Stomach (tissue), 9 donors: ENCODE measurements around the gene TEX51. TPM values are rescaled to one million over a fixed set of nuclear protein-coding genes. Genes with fewer than 3 reads are reported as not detected.

ENCODE experiments used
- DNase-seq, 2 donors: peaks; one replicate each; pipeline versions ENCODE4 v3.0.0 to v3.0.0-alpha.2; 2013 to 2019
- H3K27ac ChIP-seq, 5 donors: fragments of 200-600 bp in 4 of 5; sonication (generic) in 4 of 5; one replicate each; pipeline ENCODE4 v1.5.1; 2013 to 2019; ENCODE audit warnings: mild to moderate bottlenecking in 1 of 5, moderate library complexity in 1 of 5
- H3K27me3 ChIP-seq, 3 donors: fragments of 200-600 bp; sonication (generic); one replicate each; pipeline ENCODE4 v1.5.1; 2017 to 2019; ENCODE audit warnings: mixed run types in 1 of 3
- H3K36me3 ChIP-seq, 4 donors: fragments of 200-600 bp; sonication (generic); 1 replicate in 3 of 4; 2 replicates in 1 of 4; pipeline ENCODE4 v1.5.1; 2016 to 2019
- H3K4me1 ChIP-seq, 4 donors: fragments of 200-600 bp; sonication (generic); one replicate each; pipeline ENCODE4 v1.5.1; 2016 to 2019
- H3K4me3 ChIP-seq, 4 donors: fragments of 200-600 bp; sonication (generic) in 3 of 4; one replicate each; pipeline ENCODE4 v1.5.1; 2016 to 2019; ENCODE audit warnings: mild to moderate bottlenecking in 1 of 4
- H3K9me3 ChIP-seq, 4 donors: fragments of 200-600 bp; sonication (generic); one replicate each; pipeline ENCODE4 v1.5.1; 2016 to 2019
- EP300 ChIP-seq: sonication (generic); formaldehyde crosslinking; IDR thresholded peaks from one replicate; pipeline ENCODE4 v1.6.1; 2017; ENCODE audit warnings: antibody characterized with exemption
- POLR2A ChIP-seq, 4 donors: fragments of 450-650 bp; IDR thresholded peaks; one replicate each; pipeline ENCODE4 v1.6.1; 2016; ENCODE audit warnings: antibody characterized with exemption in 4 of 4, control low read depth in 2 of 4, mild to moderate bottlenecking in 1 of 4, moderate library complexity in 1 of 4
- POLR2AphosphoS5 ChIP-seq, 3 donors: sonication (generic); formaldehyde crosslinking; IDR thresholded peaks; one replicate each; pipeline ENCODE4 v1.6.1; 2016; ENCODE audit warnings: antibody characterized with exemption in 3 of 3
- WGBS, 5 donors: extraction: QIAGEN DNeasy Blood & Tissue Kit in 3 of 5; methylation state at CpG; one replicate each; pipeline versions ENCODE4 v1.1.5 to v1.1.7; 2013 to 2018; 5-methylcytosine and 5-hydroxymethylcytosine counted together
- intact Hi-C: fragments of 100-400 bp; cut with DNase I; formaldehyde crosslinking; loops from one replicate; pipeline ENCODE4 v1.15.1; 2023; ENCODE audit warnings: low total_unique reads
- polyA plus RNA-seq, 3 donors: library from polyadenylated mRNA; stranded (reverse); fragments of 200-250 nt; gene quantifications; one replicate each; pipeline ENCODE4 v1.2.3, GENCODE V29; 2013
- total RNA-seq, 5 donors: library from RNA; depleted of rRNA; stranded (reverse); fragments of >200 nt; gene quantifications; one replicate each; pipeline versions ENCODE4 v1.1.0 to v1.2.3, GENCODE V29; 2014 to 2016
- TF ChIP-seq, protein P1 (sequence below), 7 experiments: fragments of 450-650 bp in 4 of 7; fragments of 200-600 bp in 3 of 7; sonication (generic) in 3 of 7; IDR thresholded peaks; one replicate each; pipeline ENCODE4 v1.5.1; 2016 to 2019; ENCODE audit warnings: antibody characterized with exemption in 7 of 7, control low read depth in 2 of 7, mild to moderate bottlenecking in 1 of 7
- donor health status: healthy with polysubstance abuse.
- donor health status: Bipolar disorder and iron deficiency.
- donor health status: healthy.

The TEX51 gene
- total and polyA plus RNA-seq, 8 donors: not detected

- 83 to 90% (median 90%) methylated on average over 14 of the region's 14 CpGs for WGBS, 5 donors
- Histone ChIP-seq H3K9me3 (no peaks in the 10 kb centered on the region), H3K27me3 (no peaks in the 10 kb centered on the region), H3K4me1 (no peaks in the 10 kb centered on the region), H3K36me3 (no peaks in the 10 kb centered on the region), H3K4me3 (no peak overlapping the region), H3K27ac (no peak overlapping the region)
- TF ChIP-seq, protein P1, sequence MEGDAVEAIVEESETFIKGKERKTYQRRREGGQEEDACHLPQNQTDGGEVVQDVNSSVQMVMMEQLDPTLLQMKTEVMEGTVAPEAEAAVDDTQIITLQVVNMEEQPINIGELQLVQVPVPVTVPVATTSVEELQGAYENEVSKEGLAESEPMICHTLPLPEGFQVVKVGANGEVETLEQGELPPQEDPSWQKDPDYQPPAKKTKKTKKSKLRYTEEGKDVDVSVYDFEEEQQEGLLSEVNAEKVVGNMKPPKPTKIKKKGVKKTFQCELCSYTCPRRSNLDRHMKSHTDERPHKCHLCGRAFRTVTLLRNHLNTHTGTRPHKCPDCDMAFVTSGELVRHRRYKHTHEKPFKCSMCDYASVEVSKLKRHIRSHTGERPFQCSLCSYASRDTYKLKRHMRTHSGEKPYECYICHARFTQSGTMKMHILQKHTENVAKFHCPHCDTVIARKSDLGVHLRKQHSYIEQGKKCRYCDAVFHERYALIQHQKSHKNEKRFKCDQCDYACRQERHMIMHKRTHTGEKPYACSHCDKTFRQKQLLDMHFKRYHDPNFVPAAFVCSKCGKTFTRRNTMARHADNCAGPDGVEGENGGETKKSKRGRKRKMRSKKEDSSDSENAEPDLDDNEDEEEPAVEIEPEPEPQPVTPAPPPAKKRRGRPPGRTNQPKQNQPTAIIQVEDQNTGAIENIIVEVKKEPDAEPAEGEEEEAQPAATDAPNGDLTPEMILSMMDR (IDR thresholded peaks at IDR 0.05): no peak
- no peak for TF ChIP-seq EP300
- TF ChIP-seq POLR2AphosphoS5 (IDR thresholded peaks at IDR 0.05): no peak
- DNase-seq: no peak
- intact Hi-C loops: no loop called here
Observed at GRCh38 chr2:126914811-126915500, 16.3 kb downstream of the TEX51 start.

- no peak for DNase-seq
- intact Hi-C loops: no loop called here
- 73 to 83% (median 80%) methylated on average over 4 of the region's 4 CpGs for WGBS, 5 donors
- H3K4me3 ChIP-seq: no peak overlapping the region
- no peaks in the 10 kb centered on the region for H3K27me3 ChIP-seq
- H3K36me3 ChIP-seq: no peaks in the 10 kb centered on the region
- no peak overlapping the region for H3K27ac ChIP-seq
- H3K4me1 ChIP-seq: no peaks in the 10 kb centered on the region
- TF ChIP-seq POLR2AphosphoS5 (IDR thresholded peaks at IDR 0.05): no peak
- no peaks in the 10 kb centered on the region for H3K9me3 ChIP-seq
Observed at GRCh38 chr2:126915903-126916302, 17.2 kb downstream of the TEX51 start.

DNA sequence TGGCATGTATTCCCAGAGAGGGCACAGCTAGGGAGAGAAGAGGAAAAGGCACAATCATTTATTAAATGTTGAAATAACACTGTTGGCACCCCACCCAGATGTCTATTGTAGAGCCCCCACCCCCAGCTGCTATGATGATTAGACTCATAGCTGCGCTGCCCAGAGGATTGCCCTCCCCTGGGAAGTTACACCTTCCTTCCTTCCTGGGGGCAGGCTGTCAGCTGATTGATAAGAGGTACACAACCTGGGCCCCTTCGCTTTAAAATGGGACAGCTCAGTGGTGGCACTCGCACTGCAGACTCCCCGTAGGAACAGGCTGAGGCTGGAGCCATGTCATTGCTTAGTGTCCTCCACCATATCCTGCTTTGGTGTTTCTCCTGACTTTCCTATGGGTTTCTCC, 18.1 kb downstream of the TEX51 start:
- H3K27me3 ChIP-seq: no peaks in the 10 kb centered on the region
- intact Hi-C loops: no loop called here
- no peaks in the 10 kb centered on the region for H3K36me3 ChIP-seq
- H3K9me3 ChIP-seq: no peaks in the 10 kb centered on the region
- no peak overlapping the region for H3K27ac ChIP-seq
- DNase-seq: no peak
- no peaks in the 10 kb centered on the region for H3K4me1 ChIP-seq
- WGBS, 5 donors: 73 to 88% (median 87%) methylated on average over 4 of the region's 4 CpGs
- TF ChIP-seq POLR2AphosphoS5 (IDR thresholded peaks at IDR 0.05) (no peak), EP300 (no peak), POLR2A (IDR thresholded peaks at IDR 0.05) (no peak)
- TF ChIP-seq, protein P1 (IDR thresholded peaks at IDR 0.05): no peak
- H3K4me3 ChIP-seq: no peak overlapping the region

DNA sequence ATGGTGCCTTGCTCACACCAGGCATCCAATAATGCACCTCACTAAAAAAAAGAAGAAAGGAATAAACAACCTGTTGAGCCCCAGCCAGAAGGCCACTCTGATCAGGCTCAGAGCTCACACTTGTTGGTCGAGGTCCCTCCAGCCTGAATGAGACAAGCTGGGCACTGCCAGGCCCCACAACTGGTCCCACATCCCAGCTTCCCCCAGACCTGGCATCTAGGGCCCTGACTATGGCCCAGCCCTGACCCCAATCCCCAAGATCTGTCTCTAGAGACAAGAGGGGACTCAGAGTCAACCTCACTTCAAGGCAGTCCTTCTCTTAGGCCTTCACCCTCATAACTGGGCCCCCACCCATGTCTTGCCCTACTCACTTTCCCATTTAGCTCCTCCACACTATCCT, 22.4 kb downstream of the TEX51 start:
- no peak overlapping the region for H3K4me3 ChIP-seq
- H3K36me3 ChIP-seq: no peaks in the 10 kb centered on the region
- no peaks in the 10 kb centered on the region for H3K9me3 ChIP-seq
- H3K27me3 ChIP-seq: no peaks in the 10 kb centered on the region
- intact Hi-C loops: no loop called here
- no peaks in the 10 kb centered on the region for H3K4me1 ChIP-seq
- TF ChIP-seq POLR2A (IDR thresholded peaks at IDR 0.05) (no peak), EP300 (no peak), POLR2AphosphoS5 (IDR thresholded peaks at IDR 0.05) (no peak)
- TF ChIP-seq, protein P1 (IDR thresholded peaks at IDR 0.05): no peak
- no peak overlapping the region for H3K27ac ChIP-seq
- 29 to 54% (median 39%) methylated on average over 1 of the region's 1 CpG for WGBS, 5 donors
- DNase-seq: no peak

DNA sequence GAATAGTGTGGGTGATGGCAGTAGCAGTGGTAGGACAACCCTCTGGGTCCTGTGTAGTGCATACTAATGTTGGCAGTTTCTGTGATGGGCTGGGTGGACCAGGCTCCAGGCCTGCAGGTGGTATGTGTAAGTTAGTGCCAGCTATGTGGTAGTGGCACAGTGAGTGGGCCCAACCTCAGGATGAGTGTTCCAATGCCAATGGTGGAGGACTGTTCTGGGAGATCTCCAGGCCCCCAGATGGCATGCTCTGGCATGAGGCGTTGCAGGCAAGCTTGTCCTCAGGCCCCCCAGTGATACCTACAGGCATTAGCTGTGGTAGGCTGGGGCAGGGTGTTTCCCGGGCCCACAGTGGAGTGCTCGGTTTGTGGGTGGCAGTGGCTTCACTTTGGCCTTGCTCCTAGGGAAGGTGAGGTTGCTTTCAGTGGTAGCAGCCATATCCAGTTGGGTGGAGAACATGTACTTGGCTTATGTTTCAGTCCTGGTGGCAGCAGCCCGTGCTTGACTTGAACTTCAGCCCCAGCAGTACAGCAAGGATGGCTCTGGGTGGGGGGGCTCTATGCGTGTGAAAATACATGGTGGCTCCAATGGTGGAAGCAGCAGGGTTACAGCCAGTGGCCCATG, 32.4 kb downstream of the TEX51 start:
- no peaks in the 10 kb centered on the region for H3K36me3 ChIP-seq
- no peaks in the 10 kb centered on the region for H3K4me1 ChIP-seq
- intact Hi-C loops: no loop called here
- H3K4me3 ChIP-seq: no peak overlapping the region
- H3K9me3 ChIP-seq: peaks cover 0 to 7% (median 2%) of the 10 kb centered on the region in 4 donors
- no peak for DNase-seq
- 87 to 90% (median 87%) methylated on average over 5 of the region's 5 CpGs; no CpG with 5 or more reads in 1 of the 5 donors for WGBS, 5 donors
- TF ChIP-seq POLR2A (IDR thresholded peaks at IDR 0.05): no peak
- TF ChIP-seq, protein P1 (IDR thresholded peaks at IDR 0.05): no peak
- no peak for TF ChIP-seq POLR2AphosphoS5 (IDR thresholded peaks at IDR 0.05)
- no peak for TF ChIP-seq EP300
- no peak overlapping the region for H3K27ac ChIP-seq
- H3K27me3 ChIP-seq: peaks cover 0 to 12% (median 0%) of the 10 kb centered on the region in 3 donors
